Erythroblast (primary cell): ENCODE measurements around the gene ROBO3.

Source experiments
- GATA1 ChIP-seq: IDR thresholded peaks from 2 replicates; pipeline ENCODE4 v1.6.1; 2011; ENCODE audit warnings: low read depth, mild to moderate bottlenecking, control low read depth, low read length, moderate library complexity
- POLR2A ChIP-seq: IDR thresholded peaks from 2 replicates; pipeline ENCODE4 v1.6.1; 2011; ENCODE audit warnings: mild to moderate bottlenecking, low read length

DNA sequence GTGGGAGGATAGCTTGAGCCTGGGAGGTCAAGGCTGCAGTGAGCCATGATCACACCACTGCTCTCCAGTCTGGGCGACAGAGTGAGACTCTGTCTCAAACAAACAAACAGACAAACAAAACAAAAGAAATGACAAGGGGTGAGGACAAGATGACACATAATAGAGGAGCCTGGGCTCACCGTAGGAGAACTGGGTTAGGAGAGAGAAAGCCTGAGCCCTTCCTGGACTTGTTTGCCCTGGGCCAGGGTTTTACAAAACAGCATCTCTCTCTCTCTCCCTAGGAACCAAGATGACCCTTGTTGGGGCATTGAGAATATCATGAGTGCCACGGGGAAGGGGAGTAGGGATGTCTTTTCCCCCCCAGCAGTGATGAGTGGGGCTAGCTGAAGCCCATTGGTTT is 15.7 kb downstream of the ROBO3 start:
- TF ChIP-seq POLR2A (no peak), GATA1 (no peak)
